Cerebellar nuclear complex (tissue), 1 donor: Measurements from ENCODE around the gene GPR26.

Experiments used
- DNase-seq, 2 experiments: peaks; one replicate each; lab custom pipeline; 2025; lab: John Stamatoyannopoulos, UW

GPR26 gene, protein sequence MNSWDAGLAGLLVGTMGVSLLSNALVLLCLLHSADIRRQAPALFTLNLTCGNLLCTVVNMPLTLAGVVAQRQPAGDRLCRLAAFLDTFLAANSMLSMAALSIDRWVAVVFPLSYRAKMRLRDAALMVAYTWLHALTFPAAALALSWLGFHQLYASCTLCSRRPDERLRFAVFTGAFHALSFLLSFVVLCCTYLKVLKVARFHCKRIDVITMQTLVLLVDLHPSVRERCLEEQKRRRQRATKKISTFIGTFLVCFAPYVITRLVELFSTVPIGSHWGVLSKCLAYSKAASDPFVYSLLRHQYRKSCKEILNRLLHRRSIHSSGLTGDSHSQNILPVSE

DNA sequence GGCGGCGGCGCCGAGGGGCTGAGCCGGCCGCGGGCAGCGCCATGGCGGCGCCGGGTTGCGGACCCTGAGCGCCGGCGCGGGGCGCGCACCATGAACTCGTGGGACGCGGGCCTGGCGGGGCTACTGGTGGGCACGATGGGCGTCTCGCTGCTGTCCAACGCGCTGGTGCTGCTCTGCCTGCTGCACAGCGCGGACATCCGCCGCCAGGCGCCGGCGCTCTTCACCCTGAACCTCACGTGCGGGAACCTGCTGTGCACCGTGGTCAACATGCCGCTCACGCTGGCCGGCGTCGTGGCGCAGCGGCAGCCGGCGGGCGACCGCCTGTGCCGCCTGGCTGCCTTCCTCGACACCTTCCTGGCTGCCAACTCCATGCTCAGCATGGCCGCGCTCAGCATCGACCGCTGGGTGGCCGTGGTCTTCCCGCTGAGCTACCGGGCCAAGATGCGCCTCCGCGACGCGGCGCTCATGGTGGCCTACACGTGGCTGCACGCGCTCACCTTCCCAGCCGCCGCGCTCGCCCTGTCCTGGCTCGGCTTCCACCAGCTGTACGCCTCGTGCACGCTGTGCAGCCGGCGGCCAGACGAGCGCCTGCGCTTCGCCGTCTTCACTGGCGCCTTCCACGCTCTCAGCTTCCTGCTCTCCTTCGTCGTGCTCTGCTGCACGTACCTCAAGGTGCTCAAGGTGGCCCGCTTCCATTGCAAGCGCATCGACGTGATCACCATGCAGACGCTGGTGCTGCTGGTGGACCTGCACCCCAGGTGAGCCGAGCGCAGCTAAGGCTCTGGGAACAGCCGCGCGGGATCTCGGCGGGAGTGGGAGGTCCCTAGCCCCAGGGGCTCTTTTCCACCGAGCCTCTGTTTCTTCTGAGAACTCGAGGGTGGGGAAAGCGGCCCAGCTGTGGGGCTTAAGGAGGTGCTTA lies at the start of gene GPR26:
Gene GPR26, plus strand, starts transcription at position 38 of the 919 bp plus-strand sequence. Its CDS starts 53 bp downstream, at position 91.
- DNase-seq = no peak

- DNase-seq = no peak
These were observed 47.9 kb upstream of the GPR26 start for GRCh38 chr10:123618224-123618623.

GRCh38 chr10:123619067-123619855 lies 46.9 kb upstream of the GPR26 start:
- no peak for DNase-seq

GRCh38 chr10:123620621-123621020 lies 45.5 kb upstream of the GPR26 start:
- DNase-seq = no peak

DNA sequence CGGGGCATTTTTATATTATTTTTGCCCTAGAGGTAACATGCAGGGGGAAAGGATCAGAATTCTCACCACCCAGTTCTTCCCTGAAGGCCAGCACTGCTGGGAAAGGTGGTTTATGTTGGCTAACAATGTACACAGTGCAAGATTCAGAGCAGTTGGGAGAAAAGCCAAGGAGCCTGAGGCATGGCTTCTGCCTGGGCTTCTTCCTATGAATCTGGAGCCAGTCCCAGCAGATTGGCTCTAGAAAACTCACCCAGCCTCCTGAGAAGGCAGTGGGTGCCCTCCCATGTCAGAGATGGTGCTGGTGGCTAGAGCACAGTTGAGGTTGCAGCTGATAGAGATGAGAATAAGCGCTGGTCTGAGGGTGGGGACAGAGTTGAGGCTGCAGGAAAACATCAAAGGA lies 44.7 kb upstream of the GPR26 start:
- no peak for DNase-seq

- DNase-seq = no peak
These were observed 44.2 kb upstream of the GPR26 start for GRCh38 chr10:123621916-123622315.

GRCh38 chr10:123622381-123622780 lies 43.8 kb upstream of the GPR26 start:
- no peak for DNase-seq

DNA sequence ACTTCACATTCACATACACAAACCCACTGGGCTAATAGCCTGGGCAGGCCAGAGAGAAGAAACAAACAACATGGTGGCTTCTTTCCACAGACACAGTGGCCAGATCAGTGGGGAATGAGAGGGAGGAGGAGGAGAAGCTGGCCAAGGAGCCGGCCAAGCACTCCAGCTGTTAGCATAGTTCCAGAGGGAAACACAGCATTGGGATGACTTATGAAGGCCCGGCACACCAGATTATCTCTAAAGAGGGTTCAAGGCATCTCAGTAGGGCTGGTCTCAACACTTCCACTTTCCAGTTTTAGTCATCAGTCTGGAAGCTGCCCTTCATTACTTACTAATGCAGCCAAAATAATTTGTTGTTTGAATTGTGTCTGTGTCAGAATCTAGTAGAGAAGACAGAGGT lies 42.1 kb upstream of the GPR26 start:
- no peak for DNase-seq

- DNase-seq = no peak
These were observed 33.0 kb upstream of the GPR26 start for GRCh38 chr10:123633106-123633505.

DNA sequence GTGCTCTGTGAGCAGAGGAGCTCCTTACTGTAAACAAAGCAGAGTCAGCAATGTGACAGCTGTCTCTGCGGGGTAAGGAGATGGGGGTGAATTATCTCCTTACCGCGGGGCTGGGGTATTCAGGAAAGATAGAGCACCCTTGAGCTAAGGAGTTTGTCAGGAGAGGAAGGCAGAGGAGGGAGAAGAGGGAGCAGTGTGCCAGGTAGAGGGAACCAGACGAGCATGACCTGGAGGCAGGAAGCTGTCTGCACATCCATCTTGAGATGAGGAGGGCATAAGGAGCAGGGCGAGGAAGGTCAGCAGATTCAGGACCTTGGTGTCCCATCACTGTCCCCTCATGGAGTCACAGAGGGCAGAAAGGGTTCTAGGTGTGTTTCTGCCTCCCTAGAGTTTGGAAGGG lies 32.5 kb upstream of the GPR26 start:
- no peak for DNase-seq

- DNase-seq = no peak
These were observed 31.9 kb upstream of the GPR26 start for GRCh38 chr10:123634221-123634620.

DNA sequence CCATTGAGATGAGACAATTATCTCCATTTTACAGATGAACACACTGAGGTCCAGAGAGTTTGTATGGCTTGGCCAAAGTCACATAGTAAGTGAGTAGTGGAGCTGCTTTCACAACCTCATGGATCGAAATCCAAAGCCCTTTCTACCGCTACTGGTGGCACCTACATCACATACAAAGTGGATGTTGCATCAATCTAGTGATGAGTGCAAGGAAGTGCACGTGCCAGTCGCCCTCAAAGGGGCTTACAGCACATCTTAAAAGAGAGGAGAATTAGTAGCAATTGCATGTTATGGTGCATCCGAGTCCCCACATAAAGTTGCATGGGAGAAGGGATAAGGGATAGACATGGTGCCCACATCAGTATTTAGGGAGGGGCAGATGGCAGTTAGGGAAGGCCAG lies 31.0 kb upstream of the GPR26 start:
- no peak for DNase-seq

- DNase-seq = no peak
These were observed 30.4 kb upstream of the GPR26 start for GRCh38 chr10:123635745-123636144.

- no peak for DNase-seq
These were observed 29.4 kb upstream of the GPR26 start for GRCh38 chr10:123636598-123637325.

- DNase-seq = no peak
These were observed 28.8 kb upstream of the GPR26 start for GRCh38 chr10:123637326-123637880.

- DNase-seq = no peak
These were observed 27.0 kb upstream of the GPR26 start for GRCh38 chr10:123639131-123639530.

- DNase-seq = no peak
These were observed 26.1 kb upstream of the GPR26 start for GRCh38 chr10:123640016-123640535.

DNA sequence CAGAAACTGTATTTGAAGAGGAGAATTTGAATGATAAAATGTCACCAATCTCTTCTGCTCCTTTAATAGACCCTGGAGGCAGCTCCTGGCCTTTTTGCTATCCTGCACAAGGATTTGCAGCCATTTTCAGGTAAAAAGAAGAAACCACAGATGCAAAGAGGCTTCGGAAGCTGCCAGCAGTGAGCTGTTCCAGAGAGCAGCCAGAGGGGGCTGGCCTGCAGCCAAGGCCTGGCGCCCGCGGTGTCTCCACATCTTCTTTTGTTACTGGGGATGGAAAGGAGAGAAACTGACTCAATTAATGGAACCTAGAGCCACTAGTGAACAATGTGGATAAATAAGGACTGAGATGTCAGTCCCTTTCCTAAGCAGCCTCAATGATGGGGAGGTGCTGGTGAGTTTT lies 23.9 kb upstream of the GPR26 start:
- no peak for DNase-seq

- DNase-seq = no peak
These were observed 23.5 kb upstream of the GPR26 start for GRCh38 chr10:123642697-123643096.

- no peak for DNase-seq
These were observed 22.8 kb upstream of the GPR26 start for GRCh38 chr10:123643315-123643714.

GRCh38 chr10:123645016-123645415 lies 21.1 kb upstream of the GPR26 start:
- DNase-seq = no peak
